ENCODE results near the gene CREB3L1. TPM values are rescaled to one million over a fixed set of nuclear protein-coding genes. Genes with fewer than 3 reads are reported as not detected.

The CREB3L1 gene
- total and polyA plus RNA-seq, 2 of the 13 experiments (the other 11 are each of a cell fraction or from before 2014, with no cell fraction given), result not detected

GRCh38 chr11:46242952-46243795 lies 34.3 kb upstream of the CREB3L1 start (continued):
- no peak for TF ChIP-seq SYNCRIP (IDR thresholded peaks at IDR 0.05; ENCODE audit: insufficient read depth, low read depth, low read length)
- TF ChIP-seq ZSCAN31 (CRISPR knock-in tag; IDR thresholded peaks at IDR 0.05; ENCODE audit: low read depth), result peak; percentile 85
- TF ChIP-seq ZSCAN20 (CRISPR knock-in tag; IDR thresholded peaks at IDR 0.05; ENCODE audit: borderline replicate concordance), result 0 out of 2 replicates have a peak, but pooled peaks have one; percentile 71
- TF ChIP-seq ZFP82 (CRISPR knock-in tag; IDR thresholded peaks at IDR 0.05; ENCODE audit: borderline replicate concordance), result no peak
- TF ChIP-seq RARA (CRISPR knock-in tag; IDR thresholded peaks at IDR 0.05), result no peak
- peak; percentile 63; the same call in 1 of the 2 replicates for TF ChIP-seq BORCS8-MEF2B (CRISPR knock-in tag; IDR thresholded peaks at IDR 0.05)
- TF ChIP-seq ZNF552 (CRISPR knock-in tag; IDR thresholded peaks at IDR 0.05; ENCODE audit: borderline replicate concordance), result peak; percentile 21; the same call in 1 of the 2 replicates
- no peak for TF ChIP-seq ZSCAN12 (CRISPR knock-in tag; IDR thresholded peaks at IDR 0.05)
- TF ChIP-seq ZNF549 (CRISPR knock-in tag; IDR thresholded peaks at IDR 0.05), result no peak
- TF ChIP-seq ZNF451 (CRISPR knock-in tag; IDR thresholded peaks at IDR 0.05), result no peak
- no peak; the same call in 1 of the 2 replicates for TF ChIP-seq ZBTB33 (CRISPR knock-in tag; IDR thresholded peaks at IDR 0.05)
- peak; percentile 37; the same call in 1 of the 2 replicates for TF ChIP-seq ZBTB25 (CRISPR knock-in tag; IDR thresholded peaks at IDR 0.05)
- TF ChIP-seq THAP8 (CRISPR knock-in tag; IDR thresholded peaks at IDR 0.05; ENCODE audit: borderline replicate concordance), result no peak
- 0 out of 2 replicates have a peak, but pooled peaks have one; percentile 6 for TF ChIP-seq ZNF644 (CRISPR knock-in tag; IDR thresholded peaks at IDR 0.05; ENCODE audit: low read depth)
- no peak for TF ChIP-seq PLSCR1 (CRISPR knock-in tag; IDR thresholded peaks at IDR 0.05; ENCODE audit: borderline replicate concordance)
- peak; percentile 91 for TF ChIP-seq RBFOX2 (IDR thresholded peaks at IDR 0.05; ENCODE audit: low read depth, low read length)
- TF ChIP-seq FOXJ3 (CRISPR knock-in tag; IDR thresholded peaks at IDR 0.05; ENCODE audit: borderline replicate concordance), result peak; percentile 64; the same call in 1 of the 2 replicates
- TF ChIP-seq BCL3 (CRISPR knock-in tag; IDR thresholded peaks at IDR 0.05), result 0 out of 2 replicates have a peak, but pooled peaks have one; percentile 18
- no peak for TF ChIP-seq KDM4B (CRISPR knock-in tag; IDR thresholded peaks at IDR 0.05)
- no peak for TF ChIP-seq ZFP1 (CRISPR knock-in tag; IDR thresholded peaks at IDR 0.05)
- TF ChIP-seq RBM22 (optimal IDR thresholded peaks at IDR 0.05; ENCODE audit: low read length), result no peak
- TF ChIP-seq ZNF44 (CRISPR knock-in tag; IDR thresholded peaks at IDR 0.05), result no peak
- peak; percentile 83 for TF ChIP-seq ZNF563 (CRISPR knock-in tag; IDR thresholded peaks at IDR 0.05)
- 0 out of 2 replicates have a peak, but pooled peaks have one; percentile 52 for TF ChIP-seq ZNF547 (CRISPR knock-in tag; IDR thresholded peaks at IDR 0.05)
